Keratinocyte (primary cell): ENCODE measurements around the gene CEBPG. TPM values are rescaled to one million over a fixed set of nuclear protein-coding genes. Genes with fewer than 3 reads are reported as not detected.

ENCODE experiments used
- DNase-seq: peaks from one replicate; pipeline ENCODE4 v3.0.0-alpha.2; 2011; ENCODE audit warnings: low read depth, missing footprints, low spot score
- FAIRE-seq: peaks from 2 replicates; lab custom pipeline; 2011; peaks lifted over from hg19 to GRCh38; lab: Jason Lieb, UNC
- H2AFZ ChIP-seq: 2 replicates; pipeline ENCODE4 v1.6.0; 2012; ENCODE audit warnings: low read length, control low read depth, inconsistent platforms; ENCODE audit not compliant: control insufficient read depth
- H3K27ac ChIP-seq: 2 replicates; pipeline ENCODE4 v1.5.1; 2011; ENCODE audit warnings: low read length; ENCODE audit not compliant: control insufficient read depth, insufficient read depth
- H3K27me3 ChIP-seq: 3 replicates; pipeline ENCODE4 v1.6.0; 2011; ENCODE audit warnings: low read length; ENCODE audit not compliant: control insufficient read depth, insufficient read depth; ENCODE audit errors: extremely low read depth
- H3K36me3 ChIP-seq, 2 experiments: 2 replicates in 1 of 2; 3 replicates in 1 of 2; pipeline ENCODE4 v1.5.1; 2011; ENCODE audit warnings: low read length in 2 of 2, mild to moderate bottlenecking in 1 of 2; ENCODE audit not compliant: control insufficient read depth in 2 of 2, insufficient read depth in 2 of 2; ENCODE audit errors: extremely low read depth in 1 of 2
- H3K4me1 ChIP-seq: 3 replicates; pipeline ENCODE4 v1.5.1; 2011; ENCODE audit warnings: low read length; ENCODE audit not compliant: control insufficient read depth, insufficient read depth; ENCODE audit errors: extremely low read depth
- H3K4me2 ChIP-seq: 3 replicates; pipeline ENCODE4 v1.6.0; 2011; ENCODE audit warnings: low read depth, low read length; ENCODE audit not compliant: control insufficient read depth, insufficient read depth; ENCODE audit errors: extremely low read depth
- H3K4me3 ChIP-seq, 3 experiments: fragments of 200-600 bp in 1 of 3; sonication (generic) in 1 of 3; 2 replicates in 2 of 3; 3 replicates in 1 of 3; pipeline ENCODE4 v1.5.1; 2011 to 2016; ENCODE audit warnings: low read length in 3 of 3, mild to moderate bottlenecking in 3 of 3, control low read depth in 2 of 3, inconsistent platforms in 1 of 3, low read depth in 1 of 3, mixed read lengths in 1 of 3, mixed run types in 1 of 3, moderate library complexity in 1 of 3; ENCODE audit not compliant: control insufficient read depth in 2 of 3, insufficient read depth in 2 of 3; ENCODE audit errors: extremely low read depth in 1 of 3
- H3K79me2 ChIP-seq: 2 replicates; pipeline ENCODE4 v1.6.0; 2012; ENCODE audit warnings: low read length; ENCODE audit not compliant: control insufficient read depth, insufficient read depth
- H3K9ac ChIP-seq: 3 replicates; pipeline ENCODE4 v1.6.0; 2011; ENCODE audit warnings: low read length; ENCODE audit not compliant: control insufficient read depth, insufficient read depth; ENCODE audit errors: extremely low read depth
- H3K9me1 ChIP-seq: 3 replicates; pipeline ENCODE4 v1.6.0; 2011; ENCODE audit warnings: low read length; ENCODE audit not compliant: control insufficient read depth, insufficient read depth; ENCODE audit errors: extremely low read depth
- H3K9me3 ChIP-seq: 2 replicates; pipeline ENCODE4 v1.5.1; 2012; ENCODE audit warnings: low read depth, low read length; ENCODE audit not compliant: control insufficient read depth
- H4K20me1 ChIP-seq: 3 replicates; pipeline ENCODE4 v1.6.0; 2011; ENCODE audit warnings: low read length; ENCODE audit not compliant: control insufficient read depth, insufficient read depth; ENCODE audit errors: extremely low read depth
- CTCF ChIP-seq, 3 experiments: IDR thresholded peaks in 1 of 3; conservative IDR thresholded peaks in 1 of 3; optimal IDR thresholded peaks in 1 of 3; 2 replicates in 2 of 3; 3 replicates in 1 of 3; pipeline versions ENCODE3 to v1.5.1; 2011; ENCODE audit warnings: low read length in 3 of 3, mild to moderate bottlenecking in 3 of 3, moderate library complexity in 2 of 3, control low read depth in 1 of 3, inconsistent platforms in 1 of 3; ENCODE audit not compliant: insufficient read depth in 2 of 3; ENCODE audit errors: extremely low read depth in 1 of 3
- EZH2 ChIP-seq: IDR thresholded peaks from one replicate; pipeline ENCODE4 v1.6.1; 2012; ENCODE audit warnings: inconsistent platforms, mild to moderate bottlenecking, low read length, moderate library complexity
- dilution Hi-C: fragments of 300-500 bp; cut with MboI; formaldehyde crosslinking; loops from one replicate; pipeline ENCODE4 v1.7.0; 2020; ENCODE audit warnings: low sequenced_read_pairs; ENCODE audit not compliant: extremely low pct_ligation_motif_present
- polyA plus RNA-seq, 5 experiments: library from polyadenylated mRNA; depleted of rRNA in 3 of 5; stranded (reverse) in 3 of 5; stranded (forward) in 1 of 5; unstranded in 1 of 5; fragments of >200 nt; gene quantifications; 1 replicate in 1 of 5; 2 replicates in 3 of 5; 3 replicates in 1 of 5; pipeline versions ENCODE4 v1.2.1 to v1.2.3, GENCODE V29; 2011 to 2012; ENCODE audit warnings: missing spikeins in 2 of 5, low read depth in 1 of 5, low replicate concordance in 1 of 5

Gene CEBPG
- polyA plus RNA-seq, 1 donor (not counting 4 experiments of a cell fraction or from before 2014, with no cell fraction given), result 31.9 TPM

GRCh38 chr19:33379151-33379829 is 5.8 kb downstream of the CEBPG start:
- Histone ChIP-seq H3K9ac (no peak overlapping the region), H3K36me3 (peaks cover 0 to 39% of the 10 kb centered on the region in 2 experiments), H3K27ac (no peak overlapping the region), H3K27me3 (no peaks in the 10 kb centered on the region), H3K4me3 (no peak overlapping the region), H3K4me1 (peaks cover 38% of the 10 kb centered on the region), H3K4me2 (peak overlapping the region; percentile 15), H4K20me1 (peaks cover 41% of the 10 kb centered on the region), H3K79me2 (peaks cover 93% of the 10 kb centered on the region), H3K9me3 (no peaks in the 10 kb centered on the region), H3K9me1 (peaks cover 7% of the 10 kb centered on the region), H2AFZ (no peak overlapping the region)
- DNase-seq, result no peak
- no peak for TF ChIP-seq EZH2
- TF ChIP-seq CTCF (optimal IDR thresholded peaks at IDR 0.05 in 1 of 3, IDR thresholded peaks at IDR 0.05 in 1 of 3, conservative IDR thresholded peaks at IDR 0.05 in 1 of 3; ENCODE audit: extremely low read depth in 1 of 3, insufficient read depth in 2 of 3, low read length in 3 of 3), result peak in 1 of 3 experiments; percentile 29
- dilution Hi-C loops, result no loop called here
- no peak for FAIRE-seq

- Histone ChIP-seq H3K27me3 (no peaks in the 10 kb centered on the region), H3K27ac (no peak overlapping the region), H2AFZ (no peak overlapping the region), H3K4me2 (no peak overlapping the region), H3K79me2 (peaks cover 85% of the 10 kb centered on the region), H3K4me3 (no peak overlapping the region), H3K36me3 (peaks cover 0 to 33% of the 10 kb centered on the region in 2 experiments), H4K20me1 (peaks cover 38% of the 10 kb centered on the region), H3K9me1 (peaks cover 7% of the 10 kb centered on the region), H3K4me1 (peaks cover 28% of the 10 kb centered on the region), H3K9ac (no peak overlapping the region), H3K9me3 (no peaks in the 10 kb centered on the region)
- no peak for DNase-seq
- TF ChIP-seq CTCF (optimal IDR thresholded peaks at IDR 0.05 in 1 of 3, IDR thresholded peaks at IDR 0.05 in 1 of 3, conservative IDR thresholded peaks at IDR 0.05 in 1 of 3; ENCODE audit: extremely low read depth in 1 of 3, insufficient read depth in 2 of 3, low read length in 3 of 3) (no peak), EZH2 (no peak)
- no peak for FAIRE-seq
- dilution Hi-C loops, result no loop called here
Observed at GRCh38 chr19:33381101-33381500, 7.6 kb downstream of the CEBPG start.
